Measurements from ENCODE around the gene RINT1.

RINT1 gene

GRCh38 chr7:105580022-105580740 lies 48.2 kb downstream of the RINT1 start:
- no peak for DNase-seq (ENCODE audit: low read depth in 1 of 2, low spot score in 1 of 2)

GRCh38 chr7:105581066-105581811 lies 49.2 kb downstream of the RINT1 start, which contains the start of gene EFCAB10:
Gene EFCAB10, minus strand, starts transcription at chr7:105581493. Its CDS starts 30 bp downstream, at chr7:105581463.
- TF ChIP-seq POLR2AphosphoS5 (IDR thresholded peaks at IDR 0.05; ENCODE audit: low read depth) = no peak
- TF ChIP-seq REST (IDR thresholded peaks at IDR 0.05; ENCODE audit: insufficient replicate concordance, low read depth) = no peak
- no peak for TF ChIP-seq CTCF (IDR thresholded peaks at IDR 0.05; ENCODE audit: insufficient read depth, low read length)
- no peak for TF ChIP-seq SPI1 (IDR thresholded peaks at IDR 0.05; ENCODE audit: borderline replicate concordance, low read depth)
- no peak for TF ChIP-seq GABPA (IDR thresholded peaks at IDR 0.05; ENCODE audit: low read depth)
- H3K27ac ChIP-seq (replicated peaks) = no peak within 1 kb of the TSS
- H3K4me3 ChIP-seq (replicated peaks; ENCODE audit: insufficient read depth, low read length) = no peak within 1 kb of the TSS
- no peaks in the 10 kb centered on the region for H3K27me3 ChIP-seq (ENCODE audit: insufficient read depth, poor library complexity, severe bottlenecking)
- peak in 1 of 2 experiments; percentile 55 for DNase-seq (ENCODE audit: low read depth in 1 of 2, low spot score in 1 of 2)

More at GRCh38 chr7:105580022-105580740, 48.2 kb downstream of the RINT1 start:
- Histone ChIP-seq H3K27me3 (ENCODE audit: insufficient read depth, poor library complexity, severe bottlenecking) (no peaks in the 10 kb centered on the region), H3K27ac (replicated peaks) (no peak overlapping the region), H3K4me3 (replicated peaks; ENCODE audit: insufficient read depth, low read length) (no peak overlapping the region)
- no peak for TF ChIP-seq SPI1 (IDR thresholded peaks at IDR 0.05; ENCODE audit: borderline replicate concordance, low read depth)
- no peak for TF ChIP-seq GABPA (IDR thresholded peaks at IDR 0.05; ENCODE audit: low read depth)

- no peak overlapping the region for H3K4me3 ChIP-seq (replicated peaks; ENCODE audit: insufficient read depth, low read length)
- no peak overlapping the region for H3K27ac ChIP-seq (replicated peaks)
- DNase-seq (ENCODE audit: low read depth in 1 of 2, low spot score in 1 of 2) = no peak
- TF ChIP-seq SPI1 (IDR thresholded peaks at IDR 0.05; ENCODE audit: borderline replicate concordance, low read depth) (no peak), REST (IDR thresholded peaks at IDR 0.05; ENCODE audit: insufficient replicate concordance, low read depth) (no peak)
- no peaks in the 10 kb centered on the region for H3K27me3 ChIP-seq (ENCODE audit: insufficient read depth, poor library complexity, severe bottlenecking)
Measured at GRCh38 chr7:105583061-105583460, 51.1 kb downstream of the RINT1 start.

GRCh38 chr7:105584165-105584564 lies 52.2 kb downstream of the RINT1 start:
- no peak overlapping the region for H3K27ac ChIP-seq (replicated peaks)
- H3K27me3 ChIP-seq (ENCODE audit: insufficient read depth, poor library complexity, severe bottlenecking) = no peaks in the 10 kb centered on the region
- DNase-seq (ENCODE audit: low read depth in 1 of 2, low spot score in 1 of 2) = no peak
- H3K4me3 ChIP-seq (replicated peaks; ENCODE audit: insufficient read depth, low read length) = no peak overlapping the region
- TF ChIP-seq SPI1 (IDR thresholded peaks at IDR 0.05; ENCODE audit: borderline replicate concordance, low read depth) = no peak
- TF ChIP-seq CTCF (IDR thresholded peaks at IDR 0.05; ENCODE audit: insufficient read depth, low read length) = no peak
- no peak for TF ChIP-seq REST (IDR thresholded peaks at IDR 0.05; ENCODE audit: insufficient replicate concordance, low read depth)
- no peak for TF ChIP-seq GABPA (IDR thresholded peaks at IDR 0.05; ENCODE audit: low read depth)
- no peak for TF ChIP-seq POLR2AphosphoS5 (IDR thresholded peaks at IDR 0.05; ENCODE audit: low read depth)

All from HL-60 (cell line).